Lung (tissue), 12 donors: ENCODE results near the gene ATP11B. TPM values are rescaled to one million over a fixed set of nuclear protein-coding genes. Genes with fewer than 3 reads are reported as not detected.

Experiments used
- ATAC-seq: fragments of 200-7000 bp; cut with Tn5 transposase; one replicate; pipeline ENCODE4 v1.9.1; 2020; ENCODE audit warnings: moderate number of reproducible peaks; ENCODE audit not compliant: insufficient read depth, low FRiP score
- DNase-seq, 3 donors: peaks; one replicate each; pipeline ENCODE4 v3.0.0-alpha.2; 2013 to 2017
- H3K27ac ChIP-seq, 2 donors: one replicate each; pipeline ENCODE4 v1.5.1; 2013; ENCODE audit warnings: mild to moderate bottlenecking in 2 of 2, moderate library complexity in 2 of 2, control low read depth in 1 of 2, inconsistent platforms in 1 of 2, low read depth in 1 of 2, low read length in 1 of 2
- H3K27me3 ChIP-seq, 3 donors: one replicate each; pipeline ENCODE4 v1.5.1; 2013; ENCODE audit warnings: low read length in 2 of 3; ENCODE audit not compliant: control insufficient read depth in 3 of 3, insufficient read depth in 3 of 3
- H3K36me3 ChIP-seq, 4 donors: one replicate each; pipeline ENCODE4 v1.5.1; 2013; ENCODE audit warnings: low read length in 4 of 4, mild to moderate bottlenecking in 1 of 4, moderate library complexity in 1 of 4; ENCODE audit not compliant: control insufficient read depth in 4 of 4, insufficient read depth in 4 of 4
- H3K4me1 ChIP-seq, 5 donors: one replicate each; pipeline ENCODE4 v1.5.1; 2013; ENCODE audit warnings: low read length in 5 of 5, mild to moderate bottlenecking in 2 of 5, moderate library complexity in 1 of 5; ENCODE audit not compliant: control insufficient read depth in 5 of 5, insufficient read depth in 5 of 5
- H3K4me3 ChIP-seq: one replicate; pipeline ENCODE4 v1.5.1; 2013; ENCODE audit warnings: mild to moderate bottlenecking, control low read depth, moderate library complexity
- H3K9ac ChIP-seq, 2 donors: one replicate each; pipeline ENCODE4 v1.5.1; 2013; ENCODE audit warnings: low read length in 2 of 2, control low read depth in 1 of 2; ENCODE audit not compliant: insufficient read depth in 1 of 2
- H3K9me3 ChIP-seq, 4 donors: one replicate each; pipeline ENCODE4 v1.5.1; 2013; ENCODE audit warnings: low read length in 3 of 4, mild to moderate bottlenecking in 1 of 4, moderate library complexity in 1 of 4; ENCODE audit not compliant: control insufficient read depth in 4 of 4, insufficient read depth in 3 of 4
- CTCF ChIP-seq: IDR thresholded peaks from 2 replicates; pipeline ENCODE4 v1.5.1; 2012; ENCODE audit warnings: mild to moderate bottlenecking; ENCODE audit errors: control extremely low read depth, extremely low read depth
- whole genome bisulfite sequencing, 2 donors: extraction: QIAGEN DNeasy Blood & Tissue Kit; methylation state at CpG; one replicate each; pipeline ENCODE4 v1.1.7; 2013; 5-methylcytosine and 5-hydroxymethylcytosine counted together
- polyA plus RNA-seq, 2 donors: library from polyadenylated mRNA; stranded (reverse); fragments of 200-250 nt; gene quantifications; one replicate each; pipeline ENCODE4 v1.2.1, GENCODE V29; 2013
- total RNA-seq, 2 donors: library from RNA; depleted of rRNA in 1 of 2; stranded (reverse); fragments of >200 nt in 1 of 2; gene quantifications; one replicate each; pipeline ENCODE4 v1.2.1, GENCODE V29; 2014 to 2021
- donor health status: control.
- donor health status: control.
- donor health status: Bipolar disorder and iron deficiency.
- donor health status: healthy.
- donor health status: DM: yes; HTN: yes; CAD: no.

Gene ATP11B
- total and polyA plus RNA-seq, 4 donors, result 8.3 to 111 (median 39.7) TPM

GRCh38 chr3:182962166-182962565 lies 168.9 kb downstream of the ATP11B start:
- Histone ChIP-seq H3K4me3 (no peak overlapping the region), H3K9ac (no peak overlapping the region), H3K4me1 (peaks cover 0 to 4% (median 0%) of the 10 kb centered on the region in 5 donors), H3K9me3 (no peaks in the 10 kb centered on the region), H3K27ac (no peak overlapping the region), H3K27me3 (no peaks in the 10 kb centered on the region), H3K36me3 (peaks cover 5 to 11% (median 6%) of the 10 kb centered on the region in 4 donors)
- DNase-seq, result peak in 1 of 3 donors; percentile 31
- ATAC-seq, result no peak
- no peak for TF ChIP-seq CTCF

GRCh38 chr3:182964179-182964578 lies 170.9 kb downstream of the ATP11B start:
- H3K4me3 ChIP-seq, result no peak overlapping the region
- 95 to 100% methylated on average over 1 of the region's 1 CpG for WGBS, 2 donors
- ATAC-seq (no peak), DNase-seq (no peak)
- TF ChIP-seq CTCF, result no peak
- no peaks in the 10 kb centered on the region for H3K27me3 ChIP-seq
- H3K4me1 ChIP-seq, result peaks cover 0 to 4% (median 0%) of the 10 kb centered on the region in 5 donors
- H3K9me3 ChIP-seq, result no peaks in the 10 kb centered on the region
- H3K36me3 ChIP-seq, result peaks cover 4 to 7% (median 5%) of the 10 kb centered on the region in 4 donors
- no peak overlapping the region for H3K9ac ChIP-seq
- no peak overlapping the region for H3K27ac ChIP-seq

GRCh38 chr3:182965861-182966366 lies 172.6 kb downstream of the ATP11B start:
- H3K27ac ChIP-seq, result no peak overlapping the region
- peaks cover 0 to 5% (median 0%) of the 10 kb centered on the region in 5 donors for H3K4me1 ChIP-seq
- no peaks in the 10 kb centered on the region for H3K9me3 ChIP-seq
- DNase-seq (no peak), ATAC-seq (no peak)
- no peak for TF ChIP-seq CTCF
- 90% methylated on average over 9 of the region's 9 CpGs for WGBS, 2 donors
- H3K36me3 ChIP-seq, result peaks cover 0 to 6% (median 4%) of the 10 kb centered on the region in 4 donors
- H3K27me3 ChIP-seq, result no peaks in the 10 kb centered on the region
- H3K4me3 ChIP-seq, result no peak overlapping the region
- H3K9ac ChIP-seq, result no peak overlapping the region
